ENCODE results near the gene ADAMTSL3. TPM values are rescaled to one million over a fixed set of nuclear protein-coding genes. Genes with fewer than 3 reads are reported as not detected.

Gene ADAMTSL3
- total RNA-seq, 1 donor from 2014 or later, result 0.41 TPM

DNA sequence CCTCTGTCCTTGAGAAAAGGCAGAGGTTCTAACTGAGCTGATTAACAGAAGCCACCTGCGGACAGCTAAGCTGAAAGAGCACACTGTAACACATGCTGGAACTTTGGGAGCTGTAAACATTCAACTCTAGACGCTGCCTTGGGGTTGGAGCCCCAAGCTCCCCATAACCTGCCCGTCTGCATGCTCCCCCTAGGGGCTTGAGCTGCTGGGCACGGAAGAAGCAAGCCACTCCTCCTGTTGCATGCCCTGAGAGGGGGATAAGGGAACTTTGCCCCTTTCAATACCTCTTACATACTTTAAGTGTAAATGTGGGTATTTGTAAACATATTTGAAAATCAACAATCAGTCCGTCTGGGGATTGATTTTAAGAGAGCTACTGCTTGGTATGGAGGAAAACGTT, 188.4 kb downstream of the ADAMTSL3 start:
- Histone ChIP-seq H4K20me1 (ENCODE audit: low read depth) (no peaks in the 10 kb centered on the region), H3K27ac (no peak overlapping the region), H3K27me3 (no peaks in the 10 kb centered on the region), H3K79me2 (ENCODE audit: low read depth) (no peaks in the 10 kb centered on the region), H2AFZ (replicated peaks) (no peak overlapping the region), H3K4me1 (no peaks in the 10 kb centered on the region), H3K36me3 (no peaks in the 10 kb centered on the region), H3K9me3 (ENCODE audit: low read depth) (no peaks in the 10 kb centered on the region), H3K4me3 (no peak overlapping the region), H3K4me2 (no peak overlapping the region), H3K9ac (no peak overlapping the region), H3F3A (ENCODE audit: low read depth) (no peaks in the 10 kb centered on the region)
- Mint-ChIP-seq H3K9me3 (no peaks in the 10 kb centered on the region), H3K36me3 (no peaks in the 10 kb centered on the region), H3K27ac (no peak overlapping the region), H3K4me3 (no peak overlapping the region), H3K4me1 (no peaks in the 10 kb centered on the region), H3K27me3 (ENCODE audit: insufficient read depth, low read depth) (peaks cover 3% of the 10 kb centered on the region)
- no peak for DNase-seq (ENCODE audit: low spot score)
- TF ChIP-seq, protein P1, sequence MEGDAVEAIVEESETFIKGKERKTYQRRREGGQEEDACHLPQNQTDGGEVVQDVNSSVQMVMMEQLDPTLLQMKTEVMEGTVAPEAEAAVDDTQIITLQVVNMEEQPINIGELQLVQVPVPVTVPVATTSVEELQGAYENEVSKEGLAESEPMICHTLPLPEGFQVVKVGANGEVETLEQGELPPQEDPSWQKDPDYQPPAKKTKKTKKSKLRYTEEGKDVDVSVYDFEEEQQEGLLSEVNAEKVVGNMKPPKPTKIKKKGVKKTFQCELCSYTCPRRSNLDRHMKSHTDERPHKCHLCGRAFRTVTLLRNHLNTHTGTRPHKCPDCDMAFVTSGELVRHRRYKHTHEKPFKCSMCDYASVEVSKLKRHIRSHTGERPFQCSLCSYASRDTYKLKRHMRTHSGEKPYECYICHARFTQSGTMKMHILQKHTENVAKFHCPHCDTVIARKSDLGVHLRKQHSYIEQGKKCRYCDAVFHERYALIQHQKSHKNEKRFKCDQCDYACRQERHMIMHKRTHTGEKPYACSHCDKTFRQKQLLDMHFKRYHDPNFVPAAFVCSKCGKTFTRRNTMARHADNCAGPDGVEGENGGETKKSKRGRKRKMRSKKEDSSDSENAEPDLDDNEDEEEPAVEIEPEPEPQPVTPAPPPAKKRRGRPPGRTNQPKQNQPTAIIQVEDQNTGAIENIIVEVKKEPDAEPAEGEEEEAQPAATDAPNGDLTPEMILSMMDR (IDR thresholded peaks at IDR 0.05), result peak; percentile 18
- TF ChIP-seq EZH2phosphoT487 (IDR thresholded peaks at IDR 0.05) (no peak), EZH2 (IDR thresholded peaks at IDR 0.05) (no peak)

DNA sequence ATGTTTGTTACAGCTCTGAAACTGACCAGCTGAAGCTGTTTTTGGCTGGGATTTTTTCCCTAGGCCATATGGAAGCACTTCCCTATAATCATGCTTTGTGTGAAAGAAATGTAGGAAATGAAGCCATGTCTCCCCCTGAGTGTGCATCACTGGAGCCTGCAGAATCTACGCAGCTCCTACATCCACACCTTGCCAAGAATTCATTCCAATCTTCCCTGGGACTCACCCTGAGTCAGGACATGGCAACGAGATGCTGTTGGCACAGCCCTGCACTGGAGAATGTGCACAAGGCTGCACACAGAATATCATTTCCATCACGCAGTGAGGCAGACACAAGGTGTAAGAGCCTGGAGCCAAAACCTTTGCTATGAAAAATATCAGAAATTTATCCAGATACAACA, 189.5 kb downstream of the ADAMTSL3 start:
- DNase-seq (ENCODE audit: low spot score), result no peak
- no peaks in the 10 kb centered on the region for H3K36me3 ChIP-seq
- TF ChIP-seq, protein P1 (IDR thresholded peaks at IDR 0.05), result no peak
- no peak for TF ChIP-seq EZH2 (IDR thresholded peaks at IDR 0.05)
- H3K27me3 ChIP-seq, result no peaks in the 10 kb centered on the region
- no peaks in the 10 kb centered on the region for H3F3A ChIP-seq (ENCODE audit: low read depth)
- Mint-ChIP-seq H3K27me3 (ENCODE audit: insufficient read depth, low read depth) (peaks cover 3% of the 10 kb centered on the region), H3K4me1 (no peaks in the 10 kb centered on the region), H3K9me3 (no peaks in the 10 kb centered on the region), H3K27ac (no peak overlapping the region), H3K4me3 (no peak overlapping the region), H3K36me3 (no peaks in the 10 kb centered on the region)
- no peaks in the 10 kb centered on the region for H3K79me2 ChIP-seq (ENCODE audit: low read depth)
- no peak overlapping the region for H3K9ac ChIP-seq
- H4K20me1 ChIP-seq (ENCODE audit: low read depth), result no peaks in the 10 kb centered on the region
- H3K4me3 ChIP-seq, result no peak overlapping the region
- H3K4me1 ChIP-seq, result no peaks in the 10 kb centered on the region
- no peak overlapping the region for H3K4me2 ChIP-seq
- H2AFZ ChIP-seq (replicated peaks), result no peak overlapping the region
- no peak overlapping the region for H3K27ac ChIP-seq
- H3K9me3 ChIP-seq (ENCODE audit: low read depth), result no peaks in the 10 kb centered on the region

DNA sequence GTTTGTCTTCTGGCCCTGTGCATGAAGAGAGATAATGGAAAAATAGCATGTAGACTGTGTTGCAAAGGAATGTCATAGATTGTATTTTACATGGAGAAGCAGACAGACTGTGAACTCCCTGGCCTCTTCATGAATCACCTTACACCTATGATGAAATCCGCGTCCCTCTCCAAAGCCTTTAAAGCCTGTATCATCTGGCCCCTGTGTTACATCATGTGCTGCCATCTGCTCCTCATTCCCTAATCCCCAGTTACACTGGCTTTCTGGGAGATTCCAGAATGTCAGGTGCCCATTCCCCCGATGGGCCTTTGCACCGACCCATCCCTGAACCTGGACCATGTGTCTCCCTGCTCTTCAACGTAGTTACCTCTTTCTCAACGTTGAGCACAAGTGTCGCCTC, 190.8 kb downstream of the ADAMTSL3 start:
- Histone ChIP-seq H3F3A (ENCODE audit: low read depth) (no peaks in the 10 kb centered on the region), H4K20me1 (ENCODE audit: low read depth) (no peaks in the 10 kb centered on the region), H3K27me3 (no peaks in the 10 kb centered on the region), H3K4me2 (no peak overlapping the region), H3K27ac (no peak overlapping the region), H3K79me2 (ENCODE audit: low read depth) (no peaks in the 10 kb centered on the region), H2AFZ (replicated peaks) (no peak overlapping the region), H3K9me3 (ENCODE audit: low read depth) (no peaks in the 10 kb centered on the region), H3K4me3 (no peak overlapping the region), H3K36me3 (no peaks in the 10 kb centered on the region), H3K4me1 (no peaks in the 10 kb centered on the region), H3K9ac (no peak overlapping the region)
- no peak for DNase-seq (ENCODE audit: low spot score)
- peaks cover 3% of the 10 kb centered on the region for H3K27me3 Mint-ChIP-seq (ENCODE audit: insufficient read depth, low read depth)
- H3K36me3 Mint-ChIP-seq, result no peaks in the 10 kb centered on the region
- H3K4me1 Mint-ChIP-seq, result no peaks in the 10 kb centered on the region
- H3K9me3 Mint-ChIP-seq, result no peaks in the 10 kb centered on the region
- H3K27ac Mint-ChIP-seq, result no peak overlapping the region
- TF ChIP-seq, protein P1 (IDR thresholded peaks at IDR 0.05), result no peak
- no peak for TF ChIP-seq EZH2 (IDR thresholded peaks at IDR 0.05)
- no peak for TF ChIP-seq EZH2phosphoT487 (IDR thresholded peaks at IDR 0.05)
- H3K4me3 Mint-ChIP-seq, result no peak overlapping the region

DNA sequence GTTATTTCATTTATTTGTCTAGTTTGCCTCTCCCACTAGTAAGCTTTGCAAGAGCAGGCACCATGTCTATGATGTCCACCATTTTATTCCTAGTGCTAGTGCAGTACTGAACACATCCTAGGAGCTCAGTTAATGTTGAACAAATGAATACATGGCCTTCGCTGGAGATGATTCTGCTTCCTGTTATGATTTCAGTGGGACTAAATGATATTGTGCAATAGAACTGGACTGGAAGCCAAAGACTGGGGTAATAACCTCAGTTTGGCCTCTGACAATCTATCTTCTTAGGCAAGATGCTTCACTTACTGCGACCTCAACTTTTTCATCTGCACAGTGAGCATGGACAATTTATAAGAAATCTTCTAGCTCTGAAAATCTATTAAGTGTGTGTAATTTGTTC, 191.3 kb downstream of the ADAMTSL3 start:
- Histone ChIP-seq H3K27me3 (no peaks in the 10 kb centered on the region), H4K20me1 (ENCODE audit: low read depth) (no peaks in the 10 kb centered on the region), H3K27ac (no peak overlapping the region), H2AFZ (replicated peaks) (no peak overlapping the region), H3K4me3 (no peak overlapping the region), H3K9me3 (ENCODE audit: low read depth) (no peaks in the 10 kb centered on the region), H3K9ac (no peak overlapping the region), H3F3A (ENCODE audit: low read depth) (no peaks in the 10 kb centered on the region), H3K79me2 (ENCODE audit: low read depth) (no peaks in the 10 kb centered on the region), H3K36me3 (no peaks in the 10 kb centered on the region), H3K4me1 (no peaks in the 10 kb centered on the region), H3K4me2 (no peak overlapping the region)
- Mint-ChIP-seq H3K9me3 (no peaks in the 10 kb centered on the region), H3K27ac (no peak overlapping the region), H3K36me3 (no peaks in the 10 kb centered on the region), H3K4me3 (no peak overlapping the region), H3K4me1 (no peaks in the 10 kb centered on the region), H3K27me3 (ENCODE audit: insufficient read depth, low read depth) (peaks cover 3% of the 10 kb centered on the region)
- TF ChIP-seq EZH2phosphoT487 (IDR thresholded peaks at IDR 0.05), result no peak
- no peak for TF ChIP-seq EZH2 (IDR thresholded peaks at IDR 0.05)
- no peak for DNase-seq (ENCODE audit: low spot score)
